NT2/D1 (cell line): Measurements from ENCODE around the gene SYNDIG1L.
"Not testable (repeated sequence)": the region's sequence is repeated elsewhere in the genome, so short reads cannot be mapped to it uniquely, and the experiment has no call there.

Experiments
- DNase-seq: peaks from one replicate; pipeline ENCODE4 v3.0.0-alpha.2; 2011; ENCODE audit warnings: low read depth, low spot score
- H3K27me3 ChIP-seq: 2 replicates; pipeline ENCODE4 v1.6.0; 2011; ENCODE audit warnings: mild to moderate bottlenecking; ENCODE audit not compliant: insufficient read length, insufficient read depth
- H3K36me3 ChIP-seq: 2 replicates; pipeline ENCODE4 v1.6.1; 2011; ENCODE audit warnings: mild to moderate bottlenecking, low read length, mixed read lengths; ENCODE audit not compliant: insufficient read depth, insufficient read length
- H3K4me1 ChIP-seq: 2 replicates; pipeline ENCODE4 v1.5.1; 2011; ENCODE audit not compliant: insufficient read depth, insufficient read length
- H3K4me3 ChIP-seq: 2 replicates; pipeline ENCODE4 v1.5.1; 2011; ENCODE audit warnings: low read depth; ENCODE audit not compliant: insufficient read length
- H3K9ac ChIP-seq: 2 replicates; pipeline ENCODE4 v1.6.0; 2011; ENCODE audit warnings: low read depth; ENCODE audit not compliant: insufficient read length
- H3K9me3 ChIP-seq: 2 replicates; pipeline ENCODE4 v1.5.1; 2011; ENCODE audit warnings: mild to moderate bottlenecking, low read length; ENCODE audit not compliant: insufficient read depth
- SUZ12 ChIP-seq: IDR thresholded peaks from 2 replicates; pipeline ENCODE4 v1.6.1; 2011; ENCODE audit not compliant: insufficient read length, insufficient read depth; ENCODE audit errors: extremely low read depth
- YY1 ChIP-seq: IDR thresholded peaks from 2 replicates; pipeline ENCODE4 v1.6.1; 2011; ENCODE audit not compliant: insufficient read length, insufficient read depth
- ZNF274 ChIP-seq: IDR thresholded peaks from 2 replicates; pipeline ENCODE4 v1.6.1; 2011; ENCODE audit warnings: mild to moderate bottlenecking, low read depth, low read length

The SYNDIG1L gene

GRCh38 chr14:74463697-74464096 lies 37.7 kb upstream of the SYNDIG1L start:
- Histone ChIP-seq H3K4me3 (no peak overlapping the region), H3K27me3 (no peaks in the 10 kb centered on the region), H3K9ac (no peak overlapping the region), H3K4me1 (peaks cover 2% of the 10 kb centered on the region), H3K9me3 (no peaks in the 10 kb centered on the region), H3K36me3 (no peaks in the 10 kb centered on the region)
- no peak for TF ChIP-seq YY1
- TF ChIP-seq ZNF274: no peak
- no peak for TF ChIP-seq SUZ12
- DNase-seq: no peak

GRCh38 chr14:74462993-74463392 lies 37.0 kb upstream of the SYNDIG1L start:
- no peak for TF ChIP-seq SUZ12
- TF ChIP-seq YY1: no peak
- no peak for TF ChIP-seq ZNF274

GRCh38 chr14:74459976-74460375 lies 34.0 kb upstream of the SYNDIG1L start:
- no peak for DNase-seq
- no peak overlapping the region for H3K4me3 ChIP-seq
- no peaks in the 10 kb centered on the region for H3K27me3 ChIP-seq
- H3K4me1 ChIP-seq: peaks cover 2% of the 10 kb centered on the region
- H3K9ac ChIP-seq: no peak overlapping the region
- H3K36me3 ChIP-seq: no peaks in the 10 kb centered on the region
- peaks cover 2% of the 10 kb centered on the region; the same call in 1 of the 2 replicates for H3K9me3 ChIP-seq
- TF ChIP-seq YY1 (no peak), SUZ12 (no peak), ZNF274 (no peak)

More at GRCh38 chr14:74462993-74463392, 37.0 kb upstream of the SYNDIG1L start:
- DNase-seq: no peak
- Histone ChIP-seq H3K27me3 (no peaks in the 10 kb centered on the region), H3K36me3 (no peaks in the 10 kb centered on the region), H3K9me3 (no peaks in the 10 kb centered on the region), H3K4me1 (peaks cover 2% of the 10 kb centered on the region), H3K9ac (no peak overlapping the region), H3K4me3 (no peak overlapping the region)

- Histone ChIP-seq H3K9me3 (peaks cover 8% of the 10 kb centered on the region), H3K4me1 (peaks cover 2% of the 10 kb centered on the region), H3K27me3 (no peaks in the 10 kb centered on the region), H3K36me3 (no peaks in the 10 kb centered on the region), H3K9ac (no peak overlapping the region), H3K4me3 (no peak overlapping the region)
- TF ChIP-seq YY1 (no peak), ZNF274 (no peak), SUZ12 (no peak)
- no peak for DNase-seq
Measured at GRCh38 chr14:74459289-74459946, 33.4 kb upstream of the SYNDIG1L start.

- peaks cover 13% of the 10 kb centered on the region for H3K9me3 ChIP-seq
- DNase-seq: no peak
- no peak overlapping the region for H3K9ac ChIP-seq
- TF ChIP-seq ZNF274 (no peak), YY1 (no peak), SUZ12 (no peak)
- peaks cover 2% of the 10 kb centered on the region for H3K4me1 ChIP-seq
- H3K27me3 ChIP-seq: no peaks in the 10 kb centered on the region
- no peaks in the 10 kb centered on the region for H3K36me3 ChIP-seq
- no peak overlapping the region for H3K4me3 ChIP-seq
Measured at GRCh38 chr14:74457565-74457895, 31.5 kb upstream of the SYNDIG1L start.

- no peak overlapping the region for H3K4me3 ChIP-seq
- no peaks in the 10 kb centered on the region for H3K36me3 ChIP-seq
- H3K9me3 ChIP-seq: peaks cover 13% of the 10 kb centered on the region
Measured at GRCh38 chr14:74456684-74457564, 30.9 kb upstream of the SYNDIG1L start.

GRCh38 chr14:74454397-74454796 lies 28.4 kb upstream of the SYNDIG1L start:
- not testable (repeated sequence) for H3K36me3 ChIP-seq, H3K27me3 ChIP-seq, DNase-seq, H3K4me3 ChIP-seq, H3K9ac ChIP-seq, H3K4me1 ChIP-seq
- peaks cover 13% of the 10 kb centered on the region for H3K9me3 ChIP-seq

More at GRCh38 chr14:74456684-74457564, 30.9 kb upstream of the SYNDIG1L start:
- TF ChIP-seq YY1: no peak
- no peak for TF ChIP-seq SUZ12
- no peak for TF ChIP-seq ZNF274
- Histone ChIP-seq H3K27me3 (no peaks in the 10 kb centered on the region), H3K4me1 (peaks cover 2% of the 10 kb centered on the region), H3K9ac (no peak overlapping the region)
- DNase-seq: no peak
